ENCODE measurements around the gene COL5A3. TPM values are rescaled to one million over a fixed set of nuclear protein-coding genes. Genes with fewer than 3 reads are reported as not detected.

COL5A3 gene
- total and polyA plus RNA-seq, 2 of the 13 experiments (the other 11 are each of a cell fraction or from before 2014, with no cell fraction given) = 0.02 TPM; not detected in 1

DNA sequence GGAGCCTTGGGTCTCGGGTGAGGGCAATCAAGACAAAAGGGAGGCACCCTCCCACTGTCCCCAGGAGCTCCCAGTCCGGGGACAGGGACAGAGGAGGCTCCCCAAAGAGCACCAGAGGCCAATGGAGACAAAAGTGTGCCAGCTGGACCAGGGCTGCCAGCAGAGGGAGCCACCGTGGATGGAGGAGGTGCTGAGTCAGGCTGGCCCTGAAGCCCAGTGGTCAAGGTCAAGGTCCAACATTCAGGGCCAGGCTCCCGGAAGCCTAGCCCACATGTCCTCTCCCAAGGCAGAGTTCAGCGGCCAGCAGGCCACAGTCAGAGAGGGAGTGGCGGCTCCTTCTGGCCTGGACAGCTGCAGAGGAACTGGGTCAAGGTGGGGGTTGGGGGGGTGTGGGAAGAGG is 8.4 kb downstream of the COL5A3 start (continued):
- TF ChIP-seq HMGXB4 (CRISPR knock-in tag; IDR thresholded peaks at IDR 0.05; ENCODE audit: borderline replicate concordance in 1 of 2, low read depth in 1 of 2) = peak; percentile 52 to 80; a peak in 3 of 4 replicates
- TF ChIP-seq IKZF4 (CRISPR knock-in tag; IDR thresholded peaks at IDR 0.05; ENCODE audit: borderline replicate concordance, low read depth, not compliant biosample characterization) = no peak
- no peak for TF ChIP-seq ZNF225 (CRISPR knock-in tag; IDR thresholded peaks at IDR 0.05)
- TF ChIP-seq MXD4 (CRISPR knock-in tag; IDR thresholded peaks at IDR 0.05) = no peak
- no peak for TF ChIP-seq ZNF564 (CRISPR knock-in tag; IDR thresholded peaks at IDR 0.05)
- TF ChIP-seq ZKSCAN1 (IDR thresholded peaks at IDR 0.05; ENCODE audit: low read length) = no peak
- TF ChIP-seq ZNF577 (CRISPR knock-in tag; IDR thresholded peaks at IDR 0.05; ENCODE audit: borderline replicate concordance, low read depth) = no peak
- TF ChIP-seq ZNF3 (CRISPR knock-in tag; IDR thresholded peaks at IDR 0.05) = no peak
- TF ChIP-seq ATAD3A (CRISPR knock-in tag; IDR thresholded peaks at IDR 0.05) = no peak
- no peak for TF ChIP-seq MZF1 (CRISPR knock-in tag; IDR thresholded peaks at IDR 0.05; ENCODE audit: borderline replicate concordance)
- TF ChIP-seq ZNF607 (CRISPR knock-in tag; IDR thresholded peaks at IDR 0.05; ENCODE audit: borderline replicate concordance) = peak; percentile 53; the same call in 1 of the 2 replicates
- TF ChIP-seq ZNF501 (CRISPR knock-in tag; IDR thresholded peaks at IDR 0.05) = peak; percentile 56; the same call in 1 of the 2 replicates
- peak; percentile 91 for TF ChIP-seq MAFF (IDR thresholded peaks at IDR 0.05; ENCODE audit: low read depth, low read length)
- no peak for TF ChIP-seq KAT2B (IDR thresholded peaks at IDR 0.05; ENCODE audit: borderline replicate concordance, low read depth, low read length)
- no peak for TF ChIP-seq ZFP36L2 (CRISPR knock-in tag; IDR thresholded peaks at IDR 0.05)
- no peak for TF ChIP-seq BORCS8-MEF2B (CRISPR knock-in tag; IDR thresholded peaks at IDR 0.05)
- TF ChIP-seq SATB2 (CRISPR knock-in tag; IDR thresholded peaks at IDR 0.05) = no peak
- TF ChIP-seq HNF4G (IDR thresholded peaks at IDR 0.05; ENCODE audit: borderline replicate concordance, low read depth, low read length) = peak; percentile 81
- peak; percentile 88 for TF ChIP-seq HNF4G (CRISPR knock-in tag; IDR thresholded peaks at IDR 0.05; ENCODE audit: borderline replicate concordance, low read depth)
- no peak for TF ChIP-seq SUZ12 (IDR thresholded peaks at IDR 0.05; ENCODE audit: low read depth, low read length)
- peak; percentile 75; the same call in 1 of the 3 replicates for TF ChIP-seq MXI1 (IDR thresholded peaks at IDR 0.05; ENCODE audit: borderline replicate concordance, low read depth, low read length)
- no peak for TF ChIP-seq RFX3 (CRISPR knock-in tag; IDR thresholded peaks at IDR 0.05)
- TF ChIP-seq ARNT (IDR thresholded peaks at IDR 0.05) = no peak
- TF ChIP-seq ZFP91 (CRISPR knock-in tag; IDR thresholded peaks at IDR 0.05; ENCODE audit: borderline replicate concordance) = peak; percentile 40; the same call in 1 of the 2 replicates
- TF ChIP-seq ISX (CRISPR knock-in tag; conservative IDR thresholded peaks at IDR 0.05) = no peak
- TF ChIP-seq TEAD2 (CRISPR knock-in tag; IDR thresholded peaks at IDR 0.05) = no peak
- TF ChIP-seq, protein P1, sequence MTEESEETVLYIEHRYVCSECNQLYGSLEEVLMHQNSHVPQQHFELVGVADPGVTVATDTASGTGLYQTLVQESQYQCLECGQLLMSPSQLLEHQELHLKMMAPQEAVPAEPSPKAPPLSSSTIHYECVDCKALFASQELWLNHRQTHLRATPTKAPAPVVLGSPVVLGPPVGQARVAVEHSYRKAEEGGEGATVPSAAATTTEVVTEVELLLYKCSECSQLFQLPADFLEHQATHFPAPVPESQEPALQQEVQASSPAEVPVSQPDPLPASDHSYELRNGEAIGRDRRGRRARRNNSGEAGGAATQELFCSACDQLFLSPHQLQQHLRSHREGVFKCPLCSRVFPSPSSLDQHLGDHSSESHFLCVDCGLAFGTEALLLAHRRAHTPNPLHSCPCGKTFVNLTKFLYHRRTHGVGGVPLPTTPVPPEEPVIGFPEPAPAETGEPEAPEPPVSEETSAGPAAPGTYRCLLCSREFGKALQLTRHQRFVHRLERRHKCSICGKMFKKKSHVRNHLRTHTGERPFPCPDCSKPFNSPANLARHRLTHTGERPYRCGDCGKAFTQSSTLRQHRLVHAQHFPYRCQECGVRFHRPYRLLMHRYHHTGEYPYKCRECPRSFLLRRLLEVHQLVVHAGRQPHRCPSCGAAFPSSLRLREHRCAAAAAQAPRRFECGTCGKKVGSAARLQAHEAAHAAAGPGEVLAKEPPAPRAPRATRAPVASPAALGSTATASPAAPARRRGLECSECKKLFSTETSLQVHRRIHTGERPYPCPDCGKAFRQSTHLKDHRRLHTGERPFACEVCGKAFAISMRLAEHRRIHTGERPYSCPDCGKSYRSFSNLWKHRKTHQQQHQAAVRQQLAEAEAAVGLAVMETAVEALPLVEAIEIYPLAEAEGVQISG (CRISPR knock-in tag; IDR thresholded peaks at IDR 0.05) = peak; percentile 89
